Upper lobe of right lung (tissue), 1 donor: Measurements from ENCODE around the gene RAB8B. TPM values are rescaled to one million over a fixed set of nuclear protein-coding genes. Genes with fewer than 3 reads are reported as not detected.

Experiments used
- ATAC-seq: fragments of 200-7000 bp; cut with Tn5 transposase; one replicate; pipeline ENCODE4 v1.9.1; 2020; ENCODE audit warnings: mild to moderate bottlenecking, moderate library complexity
- DNase-seq: peaks from one replicate; pipeline ENCODE4 v3.0.0-alpha.2; 2020
- H3K27ac ChIP-seq: fragments of 200-600 bp; one replicate; pipeline ENCODE4 v1.8.0; 2022
- H3K27me3 ChIP-seq: fragments of 200-600 bp; one replicate; pipeline ENCODE4 v1.8.0; 2022; ENCODE audit warnings: mild to moderate bottlenecking
- H3K36me3 ChIP-seq: fragments of 200-600 bp; one replicate; pipeline ENCODE4 v1.8.0; 2022
- H3K4me1 ChIP-seq: fragments of 200-600 bp; one replicate; pipeline ENCODE4 v1.8.0; 2022
- H3K4me3 ChIP-seq: fragments of 200-600 bp; one replicate; pipeline ENCODE4 v1.8.0; 2022; ENCODE audit warnings: mild to moderate bottlenecking
- H3K9me3 ChIP-seq: fragments of 200-600 bp; one replicate; pipeline ENCODE4 v1.8.0; 2022
- intact Hi-C: fragments of 100-400 bp; cut with DNase I; formaldehyde crosslinking; loops from one replicate; pipeline ENCODE4 v1.11.0; 2022
- total RNA-seq: library from RNA; stranded (reverse); fragmentation: NEBNext Ultra II Directional; extraction: Animal tissue kit (Norgen Biotek cat#: 25700); gene quantifications from one replicate; pipeline ENCODE4 v1.2.1, GENCODE V29; 2021
- TF ChIP-seq, protein P1 (sequence below): fragments of 200-600 bp; IDR thresholded peaks from one replicate; pipeline ENCODE4 v1.8.0; 2022; ENCODE audit warnings: antibody characterized with exemption
- donor health status: DM: no; HTN: yes; CAD: no; lungs with severe emphysema.

The RAB8B gene
- total RNA-seq, 1 donor from 2014 or later = 54.5 TPM

DNA sequence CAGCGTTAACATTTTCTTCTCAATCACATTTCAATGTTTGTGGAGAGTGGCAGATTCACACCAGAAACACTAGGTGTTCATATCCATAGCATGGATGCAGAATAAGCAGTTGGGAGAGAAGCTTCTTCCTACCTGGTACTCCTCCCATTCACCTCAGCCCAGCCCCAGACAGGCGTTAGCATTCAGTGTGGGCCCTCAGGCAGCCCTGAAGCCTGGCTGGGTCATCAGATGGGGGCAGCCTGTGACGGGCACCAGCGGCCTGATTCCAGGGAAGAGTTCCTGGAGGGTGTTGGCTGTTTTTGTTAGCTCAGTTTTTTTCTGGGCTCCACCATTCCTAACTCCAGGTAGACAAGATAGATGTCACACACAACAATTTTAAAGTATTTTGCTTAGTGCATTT lies 119.1 kb downstream of the RAB8B start:
- H3K9me3 ChIP-seq = no peaks in the 10 kb centered on the region
- no peak for ATAC-seq
- TF ChIP-seq, protein P1, sequence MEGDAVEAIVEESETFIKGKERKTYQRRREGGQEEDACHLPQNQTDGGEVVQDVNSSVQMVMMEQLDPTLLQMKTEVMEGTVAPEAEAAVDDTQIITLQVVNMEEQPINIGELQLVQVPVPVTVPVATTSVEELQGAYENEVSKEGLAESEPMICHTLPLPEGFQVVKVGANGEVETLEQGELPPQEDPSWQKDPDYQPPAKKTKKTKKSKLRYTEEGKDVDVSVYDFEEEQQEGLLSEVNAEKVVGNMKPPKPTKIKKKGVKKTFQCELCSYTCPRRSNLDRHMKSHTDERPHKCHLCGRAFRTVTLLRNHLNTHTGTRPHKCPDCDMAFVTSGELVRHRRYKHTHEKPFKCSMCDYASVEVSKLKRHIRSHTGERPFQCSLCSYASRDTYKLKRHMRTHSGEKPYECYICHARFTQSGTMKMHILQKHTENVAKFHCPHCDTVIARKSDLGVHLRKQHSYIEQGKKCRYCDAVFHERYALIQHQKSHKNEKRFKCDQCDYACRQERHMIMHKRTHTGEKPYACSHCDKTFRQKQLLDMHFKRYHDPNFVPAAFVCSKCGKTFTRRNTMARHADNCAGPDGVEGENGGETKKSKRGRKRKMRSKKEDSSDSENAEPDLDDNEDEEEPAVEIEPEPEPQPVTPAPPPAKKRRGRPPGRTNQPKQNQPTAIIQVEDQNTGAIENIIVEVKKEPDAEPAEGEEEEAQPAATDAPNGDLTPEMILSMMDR = no peak
- no peaks in the 10 kb centered on the region for H3K4me1 ChIP-seq
- peaks cover 20% of the 10 kb centered on the region for H3K36me3 ChIP-seq
- intact Hi-C loops = no loop called here
- H3K27me3 ChIP-seq = no peaks in the 10 kb centered on the region
- no peak for DNase-seq
- no peak overlapping the region for H3K27ac ChIP-seq
- no peak overlapping the region for H3K4me3 ChIP-seq

DNA sequence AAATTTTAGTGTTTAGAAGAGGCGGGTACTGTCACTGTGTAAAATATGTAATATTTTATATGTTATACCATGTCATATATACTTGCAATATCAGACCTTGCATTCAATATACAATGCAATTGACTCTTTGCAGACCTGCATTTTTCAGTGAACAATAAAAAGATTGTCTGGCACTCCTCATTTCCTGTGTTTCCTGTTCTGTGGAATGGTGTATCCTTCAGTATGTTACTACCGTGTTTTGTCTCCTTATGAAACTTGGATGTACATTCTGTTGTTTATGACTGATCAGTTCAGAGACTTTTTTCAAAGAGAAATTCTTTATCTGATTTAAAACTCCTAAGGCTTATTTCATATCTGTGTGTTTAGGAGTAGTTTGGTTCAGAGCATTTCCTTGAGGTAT lies 119.5 kb downstream of the RAB8B start:
- TF ChIP-seq, protein P1 = no peak
- H3K9me3 ChIP-seq = no peaks in the 10 kb centered on the region
- H3K27ac ChIP-seq = no peak overlapping the region
- H3K36me3 ChIP-seq = peaks cover 20% of the 10 kb centered on the region
- ATAC-seq (no peak), DNase-seq (no peak)
- no peaks in the 10 kb centered on the region for H3K4me1 ChIP-seq
- H3K27me3 ChIP-seq = no peaks in the 10 kb centered on the region
- intact Hi-C loops = no loop called here
- H3K4me3 ChIP-seq = no peak overlapping the region

DNA sequence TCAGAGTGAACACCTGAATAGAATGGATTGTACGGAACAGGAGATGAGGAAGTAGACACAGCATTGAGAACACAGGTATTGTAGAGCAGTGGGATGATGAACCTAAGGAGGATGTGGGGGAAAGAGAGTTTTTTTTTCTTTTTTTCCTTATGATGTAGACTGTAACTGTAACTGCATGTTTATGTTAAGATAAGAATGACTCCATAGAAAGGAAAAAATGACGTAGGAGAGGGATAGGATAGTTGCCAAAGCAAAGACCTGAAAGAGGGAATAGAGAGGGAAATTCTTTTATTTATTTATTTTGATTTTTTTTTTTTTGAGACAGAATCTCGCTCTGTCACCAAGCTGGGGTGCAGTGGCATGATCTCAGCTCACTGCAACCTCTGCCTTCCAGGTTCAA lies 121.2 kb downstream of the RAB8B start:
- intact Hi-C loops = no loop called here
- H3K4me3 ChIP-seq = no peak overlapping the region
- ATAC-seq (no peak), DNase-seq (no peak)
- no peak overlapping the region for H3K27ac ChIP-seq
- H3K4me1 ChIP-seq = no peaks in the 10 kb centered on the region
- TF ChIP-seq, protein P1 = no peak
- H3K27me3 ChIP-seq = no peaks in the 10 kb centered on the region
- peaks cover 9% of the 10 kb centered on the region for H3K36me3 ChIP-seq
- H3K9me3 ChIP-seq = no peaks in the 10 kb centered on the region

DNA sequence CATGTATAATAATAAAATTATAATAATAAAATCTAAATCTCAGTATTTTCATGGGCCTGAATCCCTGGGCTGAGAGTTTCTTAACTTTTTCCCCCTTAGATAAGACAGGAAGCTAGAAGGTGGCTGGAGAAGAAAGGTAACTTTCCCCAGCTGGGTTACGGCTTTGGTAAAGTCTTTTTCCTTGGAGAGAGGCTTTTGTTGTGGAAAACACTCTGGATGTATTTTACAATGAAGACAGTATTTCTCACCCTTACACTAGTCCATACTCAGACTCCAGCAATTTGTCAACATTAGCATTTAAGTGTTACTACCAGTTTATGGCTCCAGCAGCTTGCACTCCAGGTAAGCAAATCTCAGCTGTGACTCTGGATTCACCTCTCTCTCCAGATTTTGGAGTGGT lies 122.9 kb downstream of the RAB8B start:
- TF ChIP-seq, protein P1 = no peak
- no peaks in the 10 kb centered on the region for H3K36me3 ChIP-seq
- DNase-seq (no peak), ATAC-seq (no peak)
- no peaks in the 10 kb centered on the region for H3K9me3 ChIP-seq
- intact Hi-C loops = no loop called here
- H3K27ac ChIP-seq = no peak overlapping the region
- no peaks in the 10 kb centered on the region for H3K27me3 ChIP-seq
- no peaks in the 10 kb centered on the region for H3K4me1 ChIP-seq
- no peak overlapping the region for H3K4me3 ChIP-seq

DNA sequence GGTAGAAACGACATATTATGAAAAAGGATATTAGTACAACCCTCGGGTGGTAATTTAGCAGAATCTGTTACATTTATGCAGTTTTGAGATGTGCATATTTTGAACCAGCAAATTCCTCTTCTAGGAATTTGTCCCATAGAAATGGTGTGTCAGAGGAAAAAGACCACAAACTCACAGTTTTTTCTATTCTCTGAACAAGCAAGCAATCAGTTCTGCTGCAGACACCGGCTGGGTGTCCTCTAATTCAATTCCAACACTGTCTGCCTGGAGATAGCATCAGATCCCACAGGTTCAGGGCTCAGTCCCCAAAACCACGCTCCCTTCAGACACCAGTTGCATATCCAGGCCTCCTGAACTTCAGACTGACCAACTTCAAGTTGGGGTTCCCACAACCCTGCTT lies 124.4 kb downstream of the RAB8B start:
- H3K4me3 ChIP-seq = no peak overlapping the region
- DNase-seq (no peak), ATAC-seq (no peak)
- TF ChIP-seq, protein P1 = no peak
- H3K27ac ChIP-seq = no peak overlapping the region
- intact Hi-C loops = no loop called here
- H3K36me3 ChIP-seq = no peaks in the 10 kb centered on the region
- H3K27me3 ChIP-seq = no peaks in the 10 kb centered on the region
- no peaks in the 10 kb centered on the region for H3K9me3 ChIP-seq
- H3K4me1 ChIP-seq = no peaks in the 10 kb centered on the region

DNA sequence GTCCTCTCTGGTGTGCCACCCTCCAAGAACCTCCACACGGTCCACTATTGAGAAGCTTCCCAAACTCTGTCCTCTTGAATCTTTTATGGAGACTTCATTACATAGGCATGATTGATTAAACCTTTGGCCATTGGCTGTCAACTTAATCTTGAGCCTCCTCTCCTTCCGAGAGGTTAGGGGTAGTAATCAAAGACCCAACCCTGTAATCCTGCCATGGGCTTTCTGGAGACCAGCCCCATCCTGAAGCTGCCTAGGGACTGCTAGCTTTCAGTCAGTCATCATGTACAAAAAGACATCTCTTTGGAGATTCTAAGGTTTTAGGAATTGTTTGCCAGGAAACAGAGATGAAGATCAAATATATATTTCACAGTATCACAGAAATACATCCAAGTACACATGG lies 125.0 kb downstream of the RAB8B start:
- Histone ChIP-seq H3K4me1 (no peaks in the 10 kb centered on the region), H3K27ac (no peak overlapping the region), H3K36me3 (no peaks in the 10 kb centered on the region), H3K9me3 (no peaks in the 10 kb centered on the region), H3K4me3 (no peak overlapping the region), H3K27me3 (no peaks in the 10 kb centered on the region)
- intact Hi-C loops = no loop called here
- TF ChIP-seq, protein P1 = no peak
- ATAC-seq (no peak), DNase-seq (no peak)
